GM23338 (cell line): ENCODE data around the gene SERPINE2. TPM values are rescaled to one million over a fixed set of nuclear protein-coding genes. Genes with fewer than 3 reads are reported as not detected.

Experiments used
- ATAC-seq: fragments of 200-7000 bp; cut with Tn5 transposase; 3 replicates; pipeline ENCODE4 v1.9.1; 2020
- DNase-seq: peaks from one replicate; pipeline ENCODE4 v3.0.0-alpha.2; 2015; ENCODE audit warnings: low spot score
- H2AFZ ChIP-seq: fragments of 200-600 bp; sonication (generic); 2 replicates; pipeline ENCODE4 v1.8.0; 2016; ENCODE audit warnings: antibody characterized with exemption, mild to moderate bottlenecking, moderate library complexity
- H3F3A ChIP-seq: fragments of 200-600 bp; sonication (generic); replicated peaks from 2 replicates; pipeline ENCODE4 v1.8.0; 2017; ENCODE audit warnings: antibody characterized with exemption, mixed run types, low read depth
- H3K27ac ChIP-seq: fragments of 200-600 bp; sonication (generic); 2 replicates; pipeline ENCODE4 v1.6.1; 2016; ENCODE audit warnings: low read depth
- H3K27me3 ChIP-seq: fragments of 200-600 bp; sonication (generic); 2 replicates; pipeline ENCODE4 v1.8.0; 2016; ENCODE audit warnings: mild to moderate bottlenecking, mixed run types, moderate library complexity; ENCODE audit not compliant: insufficient read depth
- H3K36me3 ChIP-seq: fragments of 200-600 bp; sonication (generic); 2 replicates; pipeline ENCODE4 v1.8.0; 2016; ENCODE audit warnings: mild to moderate bottlenecking; ENCODE audit not compliant: insufficient read depth
- H3K4me1 ChIP-seq: fragments of 200-600 bp; sonication (generic); 2 replicates; pipeline ENCODE4 v1.8.0; 2016; ENCODE audit warnings: mild to moderate bottlenecking, moderate library complexity; ENCODE audit not compliant: insufficient read depth
- H3K4me2 ChIP-seq: fragments of 200-600 bp; sonication (generic); 2 replicates; pipeline ENCODE4 v1.7.1; 2017; ENCODE audit warnings: mixed run types
- H3K4me3 ChIP-seq: fragments of 200-600 bp; sonication (generic); 2 replicates; pipeline ENCODE4 v1.6.1; 2016; ENCODE audit warnings: mixed run types
- H3K79me2 ChIP-seq: fragments of 200-600 bp; sonication (generic); replicated peaks from 2 replicates; pipeline ENCODE4 v1.8.0; 2017; ENCODE audit warnings: mild to moderate bottlenecking; ENCODE audit not compliant: insufficient read depth
- H3K9me2 ChIP-seq: fragments of 200-600 bp; sonication (generic); 2 replicates; pipeline ENCODE4 v1.8.0; 2017; ENCODE audit not compliant: insufficient read depth
- H4K20me1 ChIP-seq: fragments of 200-600 bp; sonication (generic); replicated peaks from 2 replicates; pipeline ENCODE4 v1.8.0; 2017; ENCODE audit warnings: mild to moderate bottlenecking; ENCODE audit not compliant: insufficient read depth
- H3K27ac Mint-ChIP-seq: 2 replicates; pipeline ENCODE4 v1.8.0; 2020; ENCODE audit warnings: inconsistent platforms, mild to moderate bottlenecking, moderate library complexity, mixed read lengths
- H3K27me3 Mint-ChIP-seq: 3 replicates; pipeline ENCODE4 v1.8.0; 2022; ENCODE audit warnings: low read depth, mild to moderate bottlenecking, moderate library complexity, mixed read lengths, inconsistent platforms; ENCODE audit not compliant: insufficient read depth, poor library complexity
- H3K36me3 Mint-ChIP-seq: 3 replicates; pipeline ENCODE4 v1.8.0; 2021; ENCODE audit warnings: low read depth, mild to moderate bottlenecking, inconsistent platforms, moderate library complexity, mixed read lengths
- H3K4me1 Mint-ChIP-seq: 3 replicates; pipeline ENCODE4 v1.8.0; 2020; ENCODE audit warnings: mild to moderate bottlenecking, inconsistent platforms, mixed read lengths
- H3K4me3 Mint-ChIP-seq: 3 replicates; pipeline ENCODE4 v1.8.0; 2021; ENCODE audit warnings: moderate library complexity, mild to moderate bottlenecking, inconsistent platforms, mixed read lengths
- H3K9me3 Mint-ChIP-seq: 3 replicates; pipeline ENCODE4 v1.8.0; 2020; ENCODE audit warnings: moderate library complexity, mild to moderate bottlenecking, inconsistent platforms, mixed read lengths
- EZH2 ChIP-seq: fragments of 200-600 bp; sonication (generic); IDR thresholded peaks from one replicate; pipeline ENCODE4 v1.8.0; 2017; ENCODE audit warnings: antibody characterized with exemption, mild to moderate bottlenecking, low read depth; ENCODE audit not compliant: unreplicated experiment
- POLR2AphosphoS5 ChIP-seq: IDR thresholded peaks from 2 replicates; pipeline ENCODE4 v1.6.1; 2016; ENCODE audit warnings: antibody characterized with exemption, low read depth
- REST ChIP-seq: IDR thresholded peaks from one replicate; pipeline ENCODE4 v1.6.1; 2018; ENCODE audit warnings: antibody characterized with exemption; ENCODE audit not compliant: unreplicated experiment
- STAT1 ChIP-seq: IDR thresholded peaks from one replicate; pipeline ENCODE4 v1.6.1; 2016; ENCODE audit warnings: antibody characterized with exemption; ENCODE audit not compliant: unreplicated experiment
- ZNF331 ChIP-seq: fragments of 250-450 bp; sonication (Bioruptor Pico); IDR thresholded peaks from 2 replicates; pipeline ENCODE4 v1.5.0; 2020; ENCODE audit warnings: low read depth, mild to moderate bottlenecking, moderate library complexity
- long read RNA-seq: library from polyadenylated mRNA; unstranded; transcript quantifications from one replicate; pipeline ENCODE4 v2.0.0, GENCODE V29; 2020; ENCODE audit not compliant: unreplicated experiment
- polyA plus RNA-seq: library from polyadenylated mRNA; unstranded; fragments of >200 nt; fragmentation: Nextera tagmentation; extraction: Ambion mirVana; gene quantifications from 2 replicates; pipeline ENCODE4 v1.2.1, GENCODE V29; 2016
- total RNA-seq: library from RNA; depleted of rRNA; stranded (reverse); fragments of >200 nt; shearing (Covaris generic); gene quantifications from 2 replicates; pipeline ENCODE4 v1.2.3, GENCODE V29; 2014; rRNA removed
- TF ChIP-seq, protein P1 (sequence below), 2 experiments: fragments of 200-600 bp in 1 of 2; sonication (generic) in 1 of 2; conservative IDR thresholded peaks; 2 replicates each; pipeline versions ENCODE4 v1.5.1 to v1.6.1; 2016 to 2017; ENCODE audit warnings: antibody characterized with exemption in 2 of 2, low read depth in 2 of 2, mild to moderate bottlenecking in 2 of 2, moderate library complexity in 1 of 2

Gene SERPINE2
- total RNA-seq: 38.6 and 43.7 TPM in 2 replicates
- polyA plus RNA-seq: 44.2 and 46.2 TPM in 2 replicates
- long read RNA-seq, transcript SERPINE2-201 (9 exons, 2,195 nt): minor isoform, 6 of 61 reads
- long read RNA-seq, transcript SERPINE2-202 (9 exons, 2,161 nt): major isoform, 45 of 61 reads
- long read RNA-seq, partial matches to known transcripts: 7 of 61 reads
- long read RNA-seq, other reads (novel, unspliced or antisense): 2 of 61 reads

DNA sequence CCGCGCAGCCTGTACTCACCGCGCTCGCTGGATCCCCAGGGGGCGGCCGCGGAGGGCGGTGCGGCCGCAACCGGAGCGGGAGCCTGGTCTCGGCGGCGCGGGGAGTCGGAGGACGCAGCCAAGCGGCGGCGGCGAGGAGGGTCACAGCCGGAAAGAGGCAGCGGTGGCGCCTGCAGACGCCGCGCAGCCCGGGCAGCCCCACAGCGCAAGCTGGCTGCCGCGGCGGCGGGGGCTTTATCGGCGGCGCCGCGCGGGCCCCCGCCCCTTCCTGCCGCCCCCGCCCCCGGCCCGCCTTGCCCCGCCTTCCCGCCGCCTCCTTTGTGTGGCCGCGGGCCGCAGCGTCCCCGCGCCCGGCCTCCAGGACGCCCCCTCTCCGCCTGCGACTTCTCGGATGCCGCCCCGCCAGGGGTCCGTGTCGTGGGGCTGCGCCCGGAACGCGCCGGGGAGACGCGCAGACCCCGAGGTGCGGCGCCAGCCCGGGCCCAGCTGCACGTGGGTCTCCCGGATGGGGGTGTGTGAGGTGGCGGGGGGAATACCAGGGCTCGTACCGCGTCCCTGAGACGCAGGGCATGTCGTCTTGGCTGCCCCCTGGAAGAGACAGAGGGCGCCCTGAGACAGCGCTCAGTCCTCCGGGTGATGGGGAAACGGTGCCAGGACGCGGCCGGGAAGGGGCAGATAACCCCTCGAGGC lies at the start of gene SERPINE2:
SERPINE2 (minus strand) TSS at position 207 of the 690 bp plus-strand sequence. CDS start 37,386 bp downstream, outside the sequence.
- H3K36me3 ChIP-seq: no peaks in the 10 kb centered on the region
- no peak within 1 kb of the TSS for H3K27ac ChIP-seq
- H3K4me2 ChIP-seq: peak within 1 kb of the TSS; percentile 95
- peak; percentile 79 for ATAC-seq
- H3K9me2 ChIP-seq: no peaks in the 10 kb centered on the region
- peak within 1 kb of the TSS; percentile 93 for H2AFZ ChIP-seq
- H3K36me3 Mint-ChIP-seq: no peaks in the 10 kb centered on the region
- peak; percentile 75 for DNase-seq
- peaks cover 21% of the 10 kb centered on the region for H3K4me1 Mint-ChIP-seq
- H3K4me3 ChIP-seq: peak within 1 kb of the TSS; percentile 74
- peaks cover 43% of the 10 kb centered on the region for H3K27me3 ChIP-seq
- 0 out of 2 replicates have a peak, but pooled peaks cover 5% of the 10 kb centered on the region for H3F3A ChIP-seq
- H3K9me3 Mint-ChIP-seq: no peaks in the 10 kb centered on the region
- no peak for TF ChIP-seq ZNF331 (CRISPR knock-in tag)
- peak; percentile 71 for TF ChIP-seq POLR2AphosphoS5
- TF ChIP-seq, protein P1, sequence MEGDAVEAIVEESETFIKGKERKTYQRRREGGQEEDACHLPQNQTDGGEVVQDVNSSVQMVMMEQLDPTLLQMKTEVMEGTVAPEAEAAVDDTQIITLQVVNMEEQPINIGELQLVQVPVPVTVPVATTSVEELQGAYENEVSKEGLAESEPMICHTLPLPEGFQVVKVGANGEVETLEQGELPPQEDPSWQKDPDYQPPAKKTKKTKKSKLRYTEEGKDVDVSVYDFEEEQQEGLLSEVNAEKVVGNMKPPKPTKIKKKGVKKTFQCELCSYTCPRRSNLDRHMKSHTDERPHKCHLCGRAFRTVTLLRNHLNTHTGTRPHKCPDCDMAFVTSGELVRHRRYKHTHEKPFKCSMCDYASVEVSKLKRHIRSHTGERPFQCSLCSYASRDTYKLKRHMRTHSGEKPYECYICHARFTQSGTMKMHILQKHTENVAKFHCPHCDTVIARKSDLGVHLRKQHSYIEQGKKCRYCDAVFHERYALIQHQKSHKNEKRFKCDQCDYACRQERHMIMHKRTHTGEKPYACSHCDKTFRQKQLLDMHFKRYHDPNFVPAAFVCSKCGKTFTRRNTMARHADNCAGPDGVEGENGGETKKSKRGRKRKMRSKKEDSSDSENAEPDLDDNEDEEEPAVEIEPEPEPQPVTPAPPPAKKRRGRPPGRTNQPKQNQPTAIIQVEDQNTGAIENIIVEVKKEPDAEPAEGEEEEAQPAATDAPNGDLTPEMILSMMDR (conservative IDR thresholded peaks at IDR 0.05; ENCODE audit: low read depth in 2 of 2): peak; percentile 40 to 76; a peak in 3 of 4 replicates
- H4K20me1 ChIP-seq: 0 out of 2 replicates have a peak, but pooled peaks cover 9% of the 10 kb centered on the region
- peak within 1 kb of the TSS; percentile 84 for H3K4me3 Mint-ChIP-seq
- no peak within 1 kb of the TSS for H3K27ac Mint-ChIP-seq
- peaks cover 24% of the 10 kb centered on the region for H3K79me2 ChIP-seq
- peaks cover 23% of the 10 kb centered on the region for H3K4me1 ChIP-seq
- peaks cover 35% of the 10 kb centered on the region for H3K27me3 Mint-ChIP-seq

- H3K27ac Mint-ChIP-seq: no peak overlapping the region
- no peak overlapping the region for H3K4me3 ChIP-seq
- H3K4me1 ChIP-seq: peaks cover 4% of the 10 kb centered on the region; the same call in 1 of the 2 replicates
- H3K36me3 ChIP-seq: no peaks in the 10 kb centered on the region
- no peak overlapping the region for H3K4me2 ChIP-seq
- H3K27me3 Mint-ChIP-seq: peaks cover 2% of the 10 kb centered on the region
- peaks cover 5% of the 10 kb centered on the region; the same call in 1 of the 3 replicates for H3K4me1 Mint-ChIP-seq
- DNase-seq (no peak), ATAC-seq (no peak)
- no peak overlapping the region for H3K27ac ChIP-seq
- peak overlapping the region; percentile 72; the same call in 1 of the 2 replicates for H2AFZ ChIP-seq
- H3K4me3 Mint-ChIP-seq: no peak overlapping the region
- no peaks in the 10 kb centered on the region for H4K20me1 ChIP-seq
- no peaks in the 10 kb centered on the region for H3K79me2 ChIP-seq
- H3K9me3 Mint-ChIP-seq: no peaks in the 10 kb centered on the region
- 0 out of 2 replicates have a peak, but pooled peaks cover 11% of the 10 kb centered on the region for H3K9me2 ChIP-seq
- TF ChIP-seq POLR2AphosphoS5 (no peak), REST (no peak), STAT1 (no peak), EZH2 (no peak)
- H3K27me3 ChIP-seq: no peaks in the 10 kb centered on the region
- H3K36me3 Mint-ChIP-seq: no peaks in the 10 kb centered on the region
- H3F3A ChIP-seq: no peaks in the 10 kb centered on the region
Measured at GRCh38 chr2:224086226-224086914, 47.3 kb upstream of the SERPINE2 start.
